Measurements from ENCODE around the gene SFRP2.

Gene SFRP2

GRCh38 chr4:153741541-153741940, 47.3 kb downstream of the SFRP2 start:
- DNase-seq (ENCODE audit: low read depth), result no peak
- no peak overlapping the region for H3K4me3 ChIP-seq (ENCODE audit: control insufficient read depth, low read depth, low read length)
- no peak for TF ChIP-seq CTCF (IDR thresholded peaks at IDR 0.05; ENCODE audit: control insufficient read depth, insufficient read depth, low read depth, low read length, missing control alignments)

DNA sequence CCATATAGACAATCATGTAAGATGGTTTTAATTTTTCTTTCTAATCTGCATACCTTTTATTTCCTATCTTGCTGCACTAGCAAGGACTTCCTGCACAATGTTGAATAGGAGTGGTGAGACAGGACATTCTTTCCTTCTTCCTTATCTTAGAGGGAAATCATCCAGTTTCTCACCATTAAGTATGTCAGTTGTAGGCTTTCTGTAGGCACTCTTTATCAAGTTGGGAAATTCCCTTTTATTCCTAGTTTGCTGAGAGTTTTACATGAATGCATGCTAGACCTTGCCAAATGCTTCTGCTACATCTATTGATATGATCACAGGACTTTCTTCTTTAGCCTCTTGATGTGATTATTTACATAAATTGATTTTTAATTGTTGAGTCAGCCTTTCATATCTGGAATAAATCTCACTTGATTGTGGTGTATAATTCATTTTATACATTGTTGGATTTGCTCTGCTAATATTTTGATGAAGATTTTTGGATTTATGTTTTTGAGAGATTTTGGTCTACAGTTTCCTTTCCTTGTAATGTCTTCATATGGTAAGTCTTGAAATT, 52.9 kb downstream of the SFRP2 start:
- H3K4me3 ChIP-seq (ENCODE audit: control insufficient read depth, low read depth, low read length), result no peak overlapping the region
- no peak for DNase-seq (ENCODE audit: low read depth)
- TF ChIP-seq CTCF (IDR thresholded peaks at IDR 0.05; ENCODE audit: control insufficient read depth, insufficient read depth, low read depth, low read length, missing control alignments), result no peak

DNA sequence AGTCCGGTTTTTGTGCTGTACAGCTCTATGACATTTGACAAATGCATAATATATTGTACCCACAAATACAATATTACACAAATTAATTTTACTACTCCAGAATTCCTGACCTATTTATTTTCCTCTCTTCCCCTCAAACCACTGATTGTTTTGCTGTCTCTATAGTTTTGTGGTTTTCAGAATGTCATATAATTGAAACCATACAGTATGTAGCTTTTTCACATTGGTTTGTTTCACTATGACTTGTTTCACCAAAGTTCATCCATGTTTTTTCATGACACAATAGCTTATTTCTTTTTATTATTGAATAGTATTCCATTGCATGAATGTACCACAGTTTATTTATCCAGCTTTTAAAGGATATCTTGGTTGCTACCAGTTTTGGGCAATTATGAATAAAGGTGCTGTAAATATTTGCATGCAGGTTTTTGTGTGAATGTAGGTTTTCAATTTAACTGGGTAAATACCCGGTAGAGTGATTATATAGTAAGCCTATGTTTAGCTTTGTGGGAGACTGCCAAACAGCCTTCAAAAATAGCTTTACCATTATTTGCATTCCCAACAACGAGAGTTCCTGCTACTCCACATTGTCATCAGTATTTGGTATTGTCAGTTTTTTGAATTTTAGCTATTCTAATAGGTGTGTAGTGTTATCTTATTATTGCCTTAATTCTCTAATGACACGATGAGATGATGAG, 55.0 kb downstream of the SFRP2 start:
- H3K4me3 ChIP-seq (ENCODE audit: control insufficient read depth, low read depth, low read length), result no peak overlapping the region
- no peak for DNase-seq (ENCODE audit: low read depth)
- no peak for TF ChIP-seq CTCF (IDR thresholded peaks at IDR 0.05; ENCODE audit: control insufficient read depth, insufficient read depth, low read depth, low read length, missing control alignments)

DNA sequence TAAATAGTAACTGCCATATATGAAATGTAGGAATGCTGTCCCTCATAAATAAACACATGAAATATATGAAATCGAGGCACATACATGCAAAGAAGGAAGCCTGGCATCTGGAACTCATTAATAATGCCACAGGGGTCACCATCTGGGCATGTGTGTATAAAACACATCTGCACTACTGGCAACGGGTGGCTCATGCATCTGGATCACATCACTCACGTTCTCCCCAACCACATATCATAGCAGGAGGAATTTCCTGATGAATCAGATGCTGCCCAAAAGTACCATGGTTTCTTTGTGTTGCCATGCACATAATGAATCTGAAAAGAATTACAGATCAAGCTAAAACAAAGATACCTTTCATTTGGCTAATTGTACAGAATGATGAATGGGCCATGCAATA, 57.6 kb downstream of the SFRP2 start:
- no peak overlapping the region for H3K4me3 ChIP-seq (ENCODE audit: control insufficient read depth, low read depth, low read length)
- DNase-seq (ENCODE audit: low read depth), result peak; percentile 77
- TF ChIP-seq CTCF (IDR thresholded peaks at IDR 0.05; ENCODE audit: control insufficient read depth, insufficient read depth, low read depth, low read length, missing control alignments), result no peak
